Measurements from ENCODE around the gene KCNQ1. TPM values are rescaled to one million over a fixed set of nuclear protein-coding genes. Genes with fewer than 3 reads are reported as not detected.

Gene KCNQ1
- total and polyA plus RNA-seq, 8 donors = 14.0 to 61.1 (median 46.7) TPM

- H3K4me1 ChIP-seq = no peaks in the 10 kb centered on the region
- TF ChIP-seq, protein P1, sequence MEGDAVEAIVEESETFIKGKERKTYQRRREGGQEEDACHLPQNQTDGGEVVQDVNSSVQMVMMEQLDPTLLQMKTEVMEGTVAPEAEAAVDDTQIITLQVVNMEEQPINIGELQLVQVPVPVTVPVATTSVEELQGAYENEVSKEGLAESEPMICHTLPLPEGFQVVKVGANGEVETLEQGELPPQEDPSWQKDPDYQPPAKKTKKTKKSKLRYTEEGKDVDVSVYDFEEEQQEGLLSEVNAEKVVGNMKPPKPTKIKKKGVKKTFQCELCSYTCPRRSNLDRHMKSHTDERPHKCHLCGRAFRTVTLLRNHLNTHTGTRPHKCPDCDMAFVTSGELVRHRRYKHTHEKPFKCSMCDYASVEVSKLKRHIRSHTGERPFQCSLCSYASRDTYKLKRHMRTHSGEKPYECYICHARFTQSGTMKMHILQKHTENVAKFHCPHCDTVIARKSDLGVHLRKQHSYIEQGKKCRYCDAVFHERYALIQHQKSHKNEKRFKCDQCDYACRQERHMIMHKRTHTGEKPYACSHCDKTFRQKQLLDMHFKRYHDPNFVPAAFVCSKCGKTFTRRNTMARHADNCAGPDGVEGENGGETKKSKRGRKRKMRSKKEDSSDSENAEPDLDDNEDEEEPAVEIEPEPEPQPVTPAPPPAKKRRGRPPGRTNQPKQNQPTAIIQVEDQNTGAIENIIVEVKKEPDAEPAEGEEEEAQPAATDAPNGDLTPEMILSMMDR (IDR thresholded peaks at IDR 0.05) = no peak
- no peaks in the 10 kb centered on the region for H3K36me3 ChIP-seq
- intact Hi-C loops (cut with DNase I) = no loop called here
- no peak for ATAC-seq
- peaks cover 0 to 4% (median 0%) of the 10 kb centered on the region in 4 donors for H3K27me3 ChIP-seq
- no peak for FAIRE-seq
- no peak overlapping the region for H3K4me3 ChIP-seq
- H3K27ac ChIP-seq = no peak overlapping the region
- WGBS, 2 donors = 83 to 86% methylated on average over 18 of the region's 18 CpGs
- DNase-seq = no peak
- H3K9me3 ChIP-seq = no peaks in the 10 kb centered on the region
Measured at GRCh38 chr11:2857918-2858317, 413.1 kb downstream of the KCNQ1 start.

- no peak for DNase-seq
- TF ChIP-seq, protein P1 (IDR thresholded peaks at IDR 0.05) = no peak
- H3K4me3 ChIP-seq = no peak overlapping the region
- no peak for ATAC-seq
- intact Hi-C loops (cut with DNase I) = no loop called here
- H3K9me3 ChIP-seq = no peaks in the 10 kb centered on the region
- peaks cover 0 to 4% (median 0%) of the 10 kb centered on the region in 4 donors for H3K27me3 ChIP-seq
- H3K36me3 ChIP-seq = no peaks in the 10 kb centered on the region
- no peak overlapping the region for H3K27ac ChIP-seq
- H3K4me1 ChIP-seq = no peaks in the 10 kb centered on the region
- FAIRE-seq = no peak
- 77 to 85% methylated on average over 14 to 16 of the region's 16 CpGs for WGBS, 2 donors
Measured at GRCh38 chr11:2858995-2859698, 414.3 kb downstream of the KCNQ1 start.

GRCh38 chr11:2859699-2860037 lies 414.9 kb downstream of the KCNQ1 start:
- no peak for ATAC-seq
- intact Hi-C loops (cut with DNase I) = no loop called here
- peak in 1 of 6 donors; percentile 28 for DNase-seq
- no peak for FAIRE-seq
- Histone ChIP-seq H3K4me1 (no peaks in the 10 kb centered on the region), H3K36me3 (no peaks in the 10 kb centered on the region), H3K27me3 (peaks cover 0 to 4% (median 0%) of the 10 kb centered on the region in 4 donors), H3K9me3 (no peaks in the 10 kb centered on the region), H3K4me3 (no peak overlapping the region), H3K27ac (no peak overlapping the region)
- TF ChIP-seq, protein P1 (IDR thresholded peaks at IDR 0.05) = no peak
- 92 to 94% methylated on average over 10 of the region's 10 CpGs for WGBS, 2 donors

GRCh38 chr11:2860636-2861035 lies 415.8 kb downstream of the KCNQ1 start:
- FAIRE-seq = no peak
- peak in 2 of 6 donors; percentile 35 to 45 for DNase-seq

More at GRCh38 chr11:2860636-2861035, 415.8 kb downstream of the KCNQ1 start:
- no peaks in the 10 kb centered on the region for H3K36me3 ChIP-seq
- ATAC-seq = peak in 3 of 4 donors; percentile 54 to 86 (median 78)
- TF ChIP-seq, protein P1 (IDR thresholded peaks at IDR 0.05) = no peak
- no peaks in the 10 kb centered on the region for H3K4me1 ChIP-seq
- H3K27ac ChIP-seq = no peak overlapping the region
- H3K9me3 ChIP-seq = no peaks in the 10 kb centered on the region
- no peak overlapping the region for H3K4me3 ChIP-seq
- peaks cover 0 to 4% (median 0%) of the 10 kb centered on the region in 4 donors for H3K27me3 ChIP-seq
- 65 to 71% methylated on average over 7 of the region's 7 CpGs for WGBS, 2 donors
- intact Hi-C loops (cut with DNase I) = no loop called here
